ENCODE results near the gene SLC37A2.

SLC37A2 gene

GRCh38 chr11:125132596-125132995 lies 69.5 kb downstream of the SLC37A2 start:
- H3K9ac ChIP-seq (ENCODE audit: low read length): no peak overlapping the region
- no peaks in the 10 kb centered on the region for H4K20me1 ChIP-seq (ENCODE audit: insufficient read depth, low read length)
- TF ChIP-seq EZH2 (IDR thresholded peaks at IDR 0.05; ENCODE audit: borderline replicate concordance, low read length): no peak
- TF ChIP-seq, protein P1, sequence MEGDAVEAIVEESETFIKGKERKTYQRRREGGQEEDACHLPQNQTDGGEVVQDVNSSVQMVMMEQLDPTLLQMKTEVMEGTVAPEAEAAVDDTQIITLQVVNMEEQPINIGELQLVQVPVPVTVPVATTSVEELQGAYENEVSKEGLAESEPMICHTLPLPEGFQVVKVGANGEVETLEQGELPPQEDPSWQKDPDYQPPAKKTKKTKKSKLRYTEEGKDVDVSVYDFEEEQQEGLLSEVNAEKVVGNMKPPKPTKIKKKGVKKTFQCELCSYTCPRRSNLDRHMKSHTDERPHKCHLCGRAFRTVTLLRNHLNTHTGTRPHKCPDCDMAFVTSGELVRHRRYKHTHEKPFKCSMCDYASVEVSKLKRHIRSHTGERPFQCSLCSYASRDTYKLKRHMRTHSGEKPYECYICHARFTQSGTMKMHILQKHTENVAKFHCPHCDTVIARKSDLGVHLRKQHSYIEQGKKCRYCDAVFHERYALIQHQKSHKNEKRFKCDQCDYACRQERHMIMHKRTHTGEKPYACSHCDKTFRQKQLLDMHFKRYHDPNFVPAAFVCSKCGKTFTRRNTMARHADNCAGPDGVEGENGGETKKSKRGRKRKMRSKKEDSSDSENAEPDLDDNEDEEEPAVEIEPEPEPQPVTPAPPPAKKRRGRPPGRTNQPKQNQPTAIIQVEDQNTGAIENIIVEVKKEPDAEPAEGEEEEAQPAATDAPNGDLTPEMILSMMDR (IDR thresholded peaks at IDR 0.05; ENCODE audit: low read length): no peak
- no peaks in the 10 kb centered on the region for H3F3A ChIP-seq (ENCODE audit: insufficient read depth, low read length)
- no peaks in the 10 kb centered on the region for H3K9me2 ChIP-seq (ENCODE audit: low read depth, low read length)
- H3K4me2 ChIP-seq (ENCODE audit: low read length): no peak overlapping the region
- no peak overlapping the region for H2AFZ ChIP-seq (ENCODE audit: low read length)
- no peak overlapping the region for H3K4me3 ChIP-seq (ENCODE audit: low read depth, low read length, poor library complexity, severe bottlenecking)
- H3K27ac ChIP-seq (ENCODE audit: low read depth, low read length, poor library complexity, severe bottlenecking): no peak overlapping the region
- H3K4me1 ChIP-seq (ENCODE audit: insufficient read depth, low read length, severe bottlenecking): no peaks in the 10 kb centered on the region
- H3K79me2 ChIP-seq (ENCODE audit: insufficient read depth, low read length): no peaks in the 10 kb centered on the region
- no peaks in the 10 kb centered on the region for H3K27me3 ChIP-seq (ENCODE audit: insufficient read depth, low read length)
- H3K9me3 ChIP-seq (ENCODE audit: low read length): no peaks in the 10 kb centered on the region
- no peaks in the 10 kb centered on the region for H3K36me3 ChIP-seq (ENCODE audit: insufficient read depth, low read length)

DNA sequence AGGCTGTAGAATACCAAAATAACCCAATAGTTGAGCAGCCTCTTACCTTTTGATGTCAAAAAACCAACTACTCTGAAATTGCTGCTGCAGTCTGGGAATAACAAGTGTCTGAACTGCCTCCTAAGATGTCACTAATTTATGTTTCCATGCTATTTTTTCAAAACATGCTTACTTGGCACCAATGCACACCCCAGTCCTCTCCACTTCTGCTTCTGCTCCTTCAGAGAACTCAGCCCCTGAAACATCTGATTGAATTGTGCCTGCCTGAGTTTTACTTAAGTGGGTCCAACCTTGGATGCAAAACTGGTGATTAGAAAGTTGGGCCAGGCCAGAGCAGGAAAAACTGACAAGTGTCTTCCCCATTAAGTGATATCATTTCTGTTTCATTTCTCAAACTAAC lies 72.9 kb downstream of the SLC37A2 start:
- Histone ChIP-seq H3K4me3 (ENCODE audit: low read depth, low read length, poor library complexity, severe bottlenecking) (no peak overlapping the region), H2AFZ (ENCODE audit: low read length) (no peak overlapping the region), H4K20me1 (ENCODE audit: insufficient read depth, low read length) (no peaks in the 10 kb centered on the region), H3F3A (ENCODE audit: insufficient read depth, low read length) (no peaks in the 10 kb centered on the region), H3K4me2 (ENCODE audit: low read length) (no peak overlapping the region), H3K36me3 (ENCODE audit: insufficient read depth, low read length) (no peaks in the 10 kb centered on the region), H3K9ac (ENCODE audit: low read length) (no peak overlapping the region), H3K9me3 (ENCODE audit: low read length) (no peaks in the 10 kb centered on the region), H3K27me3 (ENCODE audit: insufficient read depth, low read length) (no peaks in the 10 kb centered on the region), H3K27ac (ENCODE audit: low read depth, low read length, poor library complexity, severe bottlenecking) (no peak overlapping the region), H3K9me2 (ENCODE audit: low read depth, low read length) (no peaks in the 10 kb centered on the region), H3K79me2 (ENCODE audit: insufficient read depth, low read length) (no peaks in the 10 kb centered on the region), H3K4me1 (ENCODE audit: insufficient read depth, low read length, severe bottlenecking) (no peaks in the 10 kb centered on the region)
- TF ChIP-seq, protein P1 (IDR thresholded peaks at IDR 0.05; ENCODE audit: low read length): no peak
- TF ChIP-seq EZH2 (IDR thresholded peaks at IDR 0.05; ENCODE audit: borderline replicate concordance, low read length): no peak

DNA sequence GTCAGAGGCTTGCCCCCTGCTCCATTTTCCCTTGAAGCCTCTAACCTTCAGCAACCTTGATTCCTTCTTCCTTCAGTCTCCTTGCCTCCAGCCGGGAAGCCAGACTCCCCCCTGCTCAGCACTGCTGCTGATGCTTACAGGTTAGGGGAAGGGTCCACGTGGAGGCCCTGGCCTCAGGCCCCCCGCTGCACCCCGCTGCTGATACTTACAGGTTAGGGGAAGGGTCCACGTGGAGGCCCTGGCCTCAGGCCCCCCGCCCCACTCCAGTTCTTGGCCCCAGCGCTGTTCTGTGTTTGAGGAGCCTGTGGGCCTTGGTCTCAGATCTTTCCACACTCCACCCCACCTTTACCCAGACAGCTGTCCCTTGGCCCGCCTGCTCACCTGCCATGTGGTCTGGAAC lies 75.9 kb downstream of the SLC37A2 start:
- Histone ChIP-seq H3K9me2 (ENCODE audit: low read depth, low read length) (no peaks in the 10 kb centered on the region), H3K27ac (ENCODE audit: low read depth, low read length, poor library complexity, severe bottlenecking) (no peak overlapping the region), H2AFZ (ENCODE audit: low read length) (no peak overlapping the region), H3K9me3 (ENCODE audit: low read length) (no peaks in the 10 kb centered on the region), H3K4me3 (ENCODE audit: low read depth, low read length, poor library complexity, severe bottlenecking) (no peak overlapping the region), H3K4me1 (ENCODE audit: insufficient read depth, low read length, severe bottlenecking) (no peaks in the 10 kb centered on the region), H3K79me2 (ENCODE audit: insufficient read depth, low read length) (no peaks in the 10 kb centered on the region), H3K27me3 (ENCODE audit: insufficient read depth, low read length) (no peaks in the 10 kb centered on the region), H3K9ac (ENCODE audit: low read length) (no peak overlapping the region), H3F3A (ENCODE audit: insufficient read depth, low read length) (no peaks in the 10 kb centered on the region), H3K4me2 (ENCODE audit: low read length) (no peak overlapping the region), H3K36me3 (ENCODE audit: insufficient read depth, low read length) (no peaks in the 10 kb centered on the region), H4K20me1 (ENCODE audit: insufficient read depth, low read length) (no peaks in the 10 kb centered on the region)
- TF ChIP-seq EZH2 (IDR thresholded peaks at IDR 0.05; ENCODE audit: borderline replicate concordance, low read length): no peak
- TF ChIP-seq, protein P1 (IDR thresholded peaks at IDR 0.05; ENCODE audit: low read length): no peak

Measured in OCI-LY1 (cell line).